CD14-positive monocyte (primary cell): ENCODE results near the gene GAGE10. TPM values are rescaled to one million over a fixed set of nuclear protein-coding genes. Genes with fewer than 3 reads are reported as not detected.
A peak's percentile ranks its signal among the peaks of the same experiment; 100 is the strongest.

Experiments
- DNase-seq, 3 donors: peaks; one replicate each; pipeline ENCODE4 v3.0.0-alpha.2; 2011 to 2022
- H2AFZ ChIP-seq: 2 replicates; pipeline ENCODE4 v1.6.0; 2012; ENCODE audit warnings: mild to moderate bottlenecking, low read depth, low read length, inconsistent platforms; ENCODE audit not compliant: insufficient read depth, poor library complexity, severe bottlenecking
- H3K27ac ChIP-seq, 2 donors: 1 replicate in 1 of 2; 2 replicates in 1 of 2; pipeline ENCODE4 v1.5.1; 2012 to 2013; ENCODE audit warnings: low read length in 2 of 2, control low read depth in 1 of 2, inconsistent platforms in 1 of 2, low read depth in 1 of 2, mild to moderate bottlenecking in 1 of 2
- H3K27me3 ChIP-seq, 2 donors: one replicate each; pipeline versions ENCODE4 v1.6.0 to v1.6.1; 2011 to 2013; ENCODE audit warnings: low read length in 2 of 2; ENCODE audit not compliant: control insufficient read depth in 2 of 2, insufficient read depth in 2 of 2
- H3K36me3 ChIP-seq, 2 donors: replicated peaks in 1 of 2; 1 replicate in 1 of 2; 2 replicates in 1 of 2; pipeline versions ENCODE4 v1.5.1 to v1.6.1; 2012 to 2013; ENCODE audit warnings: low read length in 2 of 2, control low read depth in 1 of 2, inconsistent platforms in 1 of 2, mild to moderate bottlenecking in 1 of 2; ENCODE audit not compliant: insufficient read depth in 2 of 2, control insufficient read depth in 1 of 2
- H3K4me1 ChIP-seq, 2 donors: 1 replicate in 1 of 2; 2 replicates in 1 of 2; pipeline versions ENCODE4 v1.5.1 to v1.6.1; 2012 to 2013; ENCODE audit warnings: low read length in 2 of 2, control low read depth in 1 of 2, inconsistent platforms in 1 of 2, mild to moderate bottlenecking in 1 of 2, moderate library complexity in 1 of 2; ENCODE audit not compliant: insufficient read depth in 2 of 2, control insufficient read depth in 1 of 2
- H3K4me2 ChIP-seq: replicated peaks from 2 replicates; pipeline ENCODE3; 2012; ENCODE audit warnings: low read length, moderate library complexity, mild to moderate bottlenecking; ENCODE audit not compliant: poor library complexity, severe bottlenecking; ENCODE audit errors: extremely low read depth
- H3K4me3 ChIP-seq, 3 experiments: fragments of 200-600 bp in 1 of 3; sonication (generic) in 1 of 3; replicated peaks in 1 of 3; 1 replicate in 2 of 3; 2 replicates in 1 of 3; pipeline ENCODE4 v1.5.1; 2011 to 2013; ENCODE audit warnings: low read length in 3 of 3, mild to moderate bottlenecking in 3 of 3, control low read depth in 2 of 3, low read depth in 2 of 3, inconsistent platforms in 1 of 3, moderate library complexity in 1 of 3
- H3K79me2 ChIP-seq: 2 replicates; pipeline ENCODE4 v1.6.0; 2012; ENCODE audit warnings: mild to moderate bottlenecking, control low read depth, inconsistent platforms, low read length, moderate library complexity; ENCODE audit not compliant: insufficient read depth
- H3K9ac ChIP-seq: 2 replicates; pipeline ENCODE4 v1.6.0; 2017; ENCODE audit warnings: low read length, mild to moderate bottlenecking; ENCODE audit not compliant: insufficient read depth, poor library complexity, severe bottlenecking
- H3K9me3 ChIP-seq, 2 donors: replicated peaks in 1 of 2; 1 replicate in 1 of 2; 2 replicates in 1 of 2; pipeline versions ENCODE4 v1.5.1 to v1.6.1; 2012 to 2013; ENCODE audit warnings: low read length in 2 of 2, control low read depth in 1 of 2; ENCODE audit not compliant: control insufficient read depth in 1 of 2, insufficient read depth in 1 of 2
- H4K20me1 ChIP-seq: 2 replicates; pipeline ENCODE4 v1.6.0; 2012; ENCODE audit warnings: mild to moderate bottlenecking, low read length, control low read depth, moderate library complexity; ENCODE audit not compliant: insufficient read depth
- H3K27ac Mint-ChIP-seq, 7 donors: one replicate each; pipeline ENCODE4 v1.8.0; 2020; ENCODE audit warnings: mild to moderate bottlenecking in 7 of 7, mixed read lengths in 7 of 7, moderate library complexity in 6 of 7, inconsistent platforms in 2 of 7
- H3K27me3 Mint-ChIP-seq, 3 donors: one replicate each; pipeline ENCODE4 v1.8.0; 2021 to 2022; ENCODE audit warnings: low read depth in 3 of 3, mild to moderate bottlenecking in 3 of 3, mixed read lengths in 3 of 3, moderate library complexity in 3 of 3, inconsistent platforms in 1 of 3
- H3K36me3 Mint-ChIP-seq, 2 donors: one replicate each; pipeline ENCODE4 v1.8.0; 2020; ENCODE audit warnings: mixed read lengths in 2 of 2, inconsistent platforms in 1 of 2, mild to moderate bottlenecking in 1 of 2
- H3K4me1 Mint-ChIP-seq: one replicate; pipeline ENCODE4 v1.8.0; 2020; ENCODE audit warnings: mild to moderate bottlenecking, mixed read lengths
- H3K4me3 Mint-ChIP-seq, 2 donors: one replicate each; pipeline ENCODE4 v1.8.0; 2020; ENCODE audit warnings: mild to moderate bottlenecking in 2 of 2, mixed read lengths in 2 of 2, moderate library complexity in 1 of 2
- H3K9me3 Mint-ChIP-seq, 7 donors: one replicate each; pipeline ENCODE4 v1.8.0; 2020 to 2022; ENCODE audit warnings: mixed read lengths in 7 of 7, mild to moderate bottlenecking in 6 of 7, moderate library complexity in 6 of 7, inconsistent platforms in 2 of 7
- CTCF ChIP-seq: fragments of 200-600 bp; IDR thresholded peaks from one replicate; pipeline ENCODE4 v1.8.0; 2022; ENCODE audit warnings: antibody characterized with exemption, mild to moderate bottlenecking
- WGBS: methylation state at CpG from one replicate; pipeline ENCODE4 v1.1.5; 2013; ENCODE audit warnings: missing lambda C conversion rate; ENCODE audit not compliant: insufficient coverage; 5-methylcytosine and 5-hydroxymethylcytosine counted together
- intact Hi-C, 2 donors: fragments of 100-400 bp; cut with micrococcal nuclease; formaldehyde crosslinking; loops; one replicate each; pipeline versions ENCODE4 v1.15.0 to v1.15.1; 2023
- polyA plus RNA-seq, 3 donors: library from polyadenylated mRNA; depleted of rRNA in 1 of 3; unstranded in 2 of 3; stranded (reverse) in 1 of 3; fragments of 300-500 nt in 2 of 3; fragments of >200 nt in 1 of 3; fragmentation: Illumina TruSeq in 2 of 3; gene quantifications; 1 replicate in 2 of 3; 2 replicates in 1 of 3; pipeline ENCODE4 v1.2.3, GENCODE V29; 2012 to 2021

GAGE10 gene
- polyA plus RNA-seq, 3 donors: not detected

- no peak overlapping the region for H3K27ac Mint-ChIP-seq
- intact Hi-C loops: no loop called here
- peaks cover 3 to 11% (median 6%) of the 10 kb centered on the region in 3 donors for H3K27me3 Mint-ChIP-seq
- 100% methylated on average over 4 of the region's 10 CpGs for WGBS
- Histone ChIP-seq H3K4me3 (no peak overlapping the region), H3K9ac (no peak overlapping the region), H3K36me3 (no peaks in the 10 kb centered on the region), H3K4me1 (peaks cover 5 to 6% of the 10 kb centered on the region in 2 donors), H3K27me3 (no peaks in the 10 kb centered on the region), H3K4me2 (no peak overlapping the region), H3K9me3 (no peaks in the 10 kb centered on the region), H3K27ac (no peak overlapping the region), H3K79me2 (no peaks in the 10 kb centered on the region), H2AFZ (no peak overlapping the region), H4K20me1 (no peaks in the 10 kb centered on the region)
- H3K36me3 Mint-ChIP-seq: no peaks in the 10 kb centered on the region
- no peak overlapping the region for H3K4me3 Mint-ChIP-seq
- peaks cover 7% of the 10 kb centered on the region for H3K4me1 Mint-ChIP-seq
- H3K9me3 Mint-ChIP-seq: peaks cover 0 to 2% (median 0%) of the 10 kb centered on the region in 7 donors
- DNase-seq: no peak
- no peak for TF ChIP-seq CTCF
These were observed 39.8 kb upstream of the GAGE10 start for GRCh38 chrX:49263631-49264030.

- no CpG with 5 or more reads among the region's 11 CpGs for WGBS
- Mint-ChIP-seq H3K4me3 (peak within 1 kb of the TSS in 1 of 2 donors; percentile 13), H3K36me3 (no peaks in the 10 kb centered on the region), H3K27me3 (peaks cover 3 to 17% (median 5%) of the 10 kb centered on the region in 3 donors), H3K4me1 (peaks cover 7% of the 10 kb centered on the region), H3K27ac (peak within 1 kb of the TSS in 2 of 7 donors; percentile 2 to 20), H3K9me3 (peaks cover 0 to 10% (median 2%) of the 10 kb centered on the region in 7 donors)
- no peak within 1 kb of the TSS for H3K27ac ChIP-seq
- no peaks in the 10 kb centered on the region for H3K27me3 ChIP-seq
- H3K9ac ChIP-seq: no peak within 1 kb of the TSS
- no peak within 1 kb of the TSS for H3K4me2 ChIP-seq
- no peaks in the 10 kb centered on the region for H3K9me3 ChIP-seq
- intact Hi-C loops: no loop called here
- H2AFZ ChIP-seq: no peak within 1 kb of the TSS
- no peak within 1 kb of the TSS for H3K4me3 ChIP-seq
- no peak for TF ChIP-seq CTCF
- H3K79me2 ChIP-seq: no peaks in the 10 kb centered on the region
- DNase-seq: no peak
- H3K4me1 ChIP-seq: peaks cover 6 to 8% of the 10 kb centered on the region in 2 donors
- no peaks in the 10 kb centered on the region for H4K20me1 ChIP-seq
- H3K36me3 ChIP-seq: no peaks in the 10 kb centered on the region
These were observed 39.0 kb upstream of the GAGE10 start, which contains the start of gene FOXP3 for GRCh38 chrX:49264460-49264859. Gene FOXP3, minus strand, starts transcription at chrX:49264710. Its CDS starts 6,205 bp downstream, at chrX:49258505.
